BE2C (cell line): Measurements from ENCODE around the gene ARHGAP23.

Experiments
- DNase-seq: peaks from one replicate; pipeline ENCODE4 v3.0.0-alpha.2; 2020
- H3K27me3 ChIP-seq: fragments of 250-450 bp; sonication (Bioruptor Pico); 2 replicates; pipeline ENCODE4 v1.5.1; 2020; ENCODE audit warnings: mild to moderate bottlenecking
- H3K36me3 ChIP-seq: fragments of 250-450 bp; sonication (Bioruptor Pico); 2 replicates; pipeline ENCODE4 v1.5.1; 2020; ENCODE audit warnings: mild to moderate bottlenecking
- H3K4me1 ChIP-seq: fragments of 250-450 bp; sonication (Bioruptor Pico); 2 replicates; pipeline ENCODE4 v1.5.1; 2020
- H3K4me3 ChIP-seq: 2 replicates; pipeline ENCODE4 v1.5.1; 2011; ENCODE audit warnings: low read depth, low read length
- H3K9me3 ChIP-seq: fragments of 250-450 bp; sonication (Bioruptor Pico); 2 replicates; pipeline ENCODE4 v1.5.1; 2020
- TF ChIP-seq, protein P1 (sequence below): IDR thresholded peaks from 2 replicates; pipeline ENCODE4 v1.5.1; 2012; ENCODE audit warnings: mild to moderate bottlenecking, low read depth, low read length

ARHGAP23 gene

DNA sequence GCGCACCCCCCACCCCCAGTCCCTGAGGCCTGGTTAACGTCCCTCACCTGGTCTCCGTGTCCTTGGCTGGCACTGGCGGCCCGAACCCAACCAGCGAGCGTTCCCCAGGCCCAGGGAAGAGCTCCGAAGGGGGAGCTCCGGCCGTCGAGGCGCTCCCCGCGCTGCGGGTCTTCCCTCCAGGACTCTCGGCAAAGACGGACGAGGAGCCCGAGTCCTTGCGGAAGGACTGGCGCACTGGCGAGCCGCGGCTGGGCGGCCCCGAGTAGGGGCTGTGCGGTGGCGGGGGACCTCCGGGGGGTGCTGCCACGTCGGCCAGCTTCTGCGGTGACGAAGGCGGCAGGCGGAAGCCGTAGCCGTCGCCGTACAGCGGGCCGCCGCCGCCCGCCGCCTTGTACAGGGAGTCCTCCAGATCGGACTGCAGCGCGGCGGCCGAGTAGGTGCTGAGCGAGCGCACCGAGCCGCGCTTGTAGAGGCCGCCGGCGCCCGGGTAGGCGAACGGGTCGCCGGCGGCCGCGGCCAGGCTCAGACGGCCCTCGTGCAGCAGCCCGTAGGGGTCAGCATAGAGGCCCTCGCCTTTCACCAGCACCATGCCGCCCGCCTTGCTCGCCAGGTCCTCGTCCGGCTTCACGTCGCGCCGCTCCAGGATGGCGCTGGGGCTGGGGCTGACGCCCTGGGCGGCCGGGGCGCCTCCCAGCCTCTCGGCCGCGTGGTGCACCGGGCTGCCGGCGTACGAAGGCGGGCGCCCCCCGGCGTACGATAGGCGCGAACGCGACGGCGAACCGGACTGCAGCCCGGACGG lies 133.4 kb downstream of the ARHGAP23 start:
- Histone ChIP-seq H3K36me3 (no peaks in the 10 kb centered on the region), H3K9me3 (no peaks in the 10 kb centered on the region), H3K4me3 (no peak overlapping the region), H3K27me3 (no peaks in the 10 kb centered on the region), H3K4me1 (peaks cover 40% of the 10 kb centered on the region)
- DNase-seq: no peak
- TF ChIP-seq, protein P1, sequence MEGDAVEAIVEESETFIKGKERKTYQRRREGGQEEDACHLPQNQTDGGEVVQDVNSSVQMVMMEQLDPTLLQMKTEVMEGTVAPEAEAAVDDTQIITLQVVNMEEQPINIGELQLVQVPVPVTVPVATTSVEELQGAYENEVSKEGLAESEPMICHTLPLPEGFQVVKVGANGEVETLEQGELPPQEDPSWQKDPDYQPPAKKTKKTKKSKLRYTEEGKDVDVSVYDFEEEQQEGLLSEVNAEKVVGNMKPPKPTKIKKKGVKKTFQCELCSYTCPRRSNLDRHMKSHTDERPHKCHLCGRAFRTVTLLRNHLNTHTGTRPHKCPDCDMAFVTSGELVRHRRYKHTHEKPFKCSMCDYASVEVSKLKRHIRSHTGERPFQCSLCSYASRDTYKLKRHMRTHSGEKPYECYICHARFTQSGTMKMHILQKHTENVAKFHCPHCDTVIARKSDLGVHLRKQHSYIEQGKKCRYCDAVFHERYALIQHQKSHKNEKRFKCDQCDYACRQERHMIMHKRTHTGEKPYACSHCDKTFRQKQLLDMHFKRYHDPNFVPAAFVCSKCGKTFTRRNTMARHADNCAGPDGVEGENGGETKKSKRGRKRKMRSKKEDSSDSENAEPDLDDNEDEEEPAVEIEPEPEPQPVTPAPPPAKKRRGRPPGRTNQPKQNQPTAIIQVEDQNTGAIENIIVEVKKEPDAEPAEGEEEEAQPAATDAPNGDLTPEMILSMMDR: no peak
